GM08714 (cell line): Measurements from ENCODE around the gene AGBL3.
"Not testable (repeated sequence)": the region's sequence is repeated elsewhere in the genome, so short reads cannot be mapped to it uniquely, and the experiment has no call there.

ENCODE experiments used
- H3K4me3 ChIP-seq: fragments of 200-500 bp; sonication (Bioruptor generic); 2 replicates; pipeline ENCODE4 v1.5.1; 2014; ENCODE audit warnings: mild to moderate bottlenecking, low read length, inconsistent platforms
- ZNF274 ChIP-seq: IDR thresholded peaks from 2 replicates; pipeline ENCODE4 v1.6.1; 2012; ENCODE audit warnings: mild to moderate bottlenecking, low read depth, low read length

AGBL3 gene

GRCh38 chr7:135078051-135078450 is 91.7 kb downstream of the AGBL3 start:
- no peak for TF ChIP-seq ZNF274

GRCh38 chr7:135079068-135079467 is 92.8 kb downstream of the AGBL3 start:
- TF ChIP-seq ZNF274, result no peak
- H3K4me3 ChIP-seq, result no peak overlapping the region

More at GRCh38 chr7:135078051-135078450, 91.7 kb downstream of the AGBL3 start:
- H3K4me3 ChIP-seq, result no peak overlapping the region

GRCh38 chr7:135083005-135083404 is 96.7 kb downstream of the AGBL3 start:
- TF ChIP-seq ZNF274, result no peak
- no peak overlapping the region for H3K4me3 ChIP-seq

- TF ChIP-seq ZNF274, result no peak
Measured at GRCh38 chr7:135088566-135088965, 102.3 kb downstream of the AGBL3 start.

GRCh38 chr7:135091717-135092116 is 105.4 kb downstream of the AGBL3 start:
- TF ChIP-seq ZNF274, result no peak
- no peak overlapping the region for H3K4me3 ChIP-seq

More at GRCh38 chr7:135088566-135088965, 102.3 kb downstream of the AGBL3 start:
- H3K4me3 ChIP-seq, result no peak overlapping the region

- no peak overlapping the region for H3K4me3 ChIP-seq
- no peak for TF ChIP-seq ZNF274
Measured at GRCh38 chr7:135094472-135095237, 108.3 kb downstream of the AGBL3 start.

GRCh38 chr7:135095450-135095849 is 109.1 kb downstream of the AGBL3 start:
- no peak overlapping the region for H3K4me3 ChIP-seq
- TF ChIP-seq ZNF274, result no peak

GRCh38 chr7:135098391-135098790 is 112.1 kb downstream of the AGBL3 start:
- H3K4me3 ChIP-seq, result no peak overlapping the region
- no peak for TF ChIP-seq ZNF274

- TF ChIP-seq ZNF274, result no peak
- no peak overlapping the region for H3K4me3 ChIP-seq
Measured at GRCh38 chr7:135100856-135101255, 114.5 kb downstream of the AGBL3 start.

- no peak for TF ChIP-seq ZNF274
- H3K4me3 ChIP-seq, result no peak overlapping the region
Measured at GRCh38 chr7:135102372-135102771, 116.1 kb downstream of the AGBL3 start.

GRCh38 chr7:135109562-135109961 is 123.3 kb downstream of the AGBL3 start:
- no peak overlapping the region for H3K4me3 ChIP-seq
- TF ChIP-seq ZNF274, result no peak

GRCh38 chr7:135109976-135110375 is 123.7 kb downstream of the AGBL3 start:
- H3K4me3 ChIP-seq, result no peak overlapping the region
- no peak for TF ChIP-seq ZNF274

GRCh38 chr7:135111379-135111778 is 125.1 kb downstream of the AGBL3 start:
- H3K4me3 ChIP-seq, result no peak overlapping the region
- no peak for TF ChIP-seq ZNF274

- TF ChIP-seq ZNF274, result no peak
- H3K4me3 ChIP-seq, result no peak overlapping the region
Measured at GRCh38 chr7:135114622-135115021, 128.3 kb downstream of the AGBL3 start.

GRCh38 chr7:135117096-135117495 is 130.8 kb downstream of the AGBL3 start:
- TF ChIP-seq ZNF274, result no peak
- no peak overlapping the region for H3K4me3 ChIP-seq

- no peak for TF ChIP-seq ZNF274
Measured at GRCh38 chr7:135121868-135122267, 135.6 kb downstream of the AGBL3 start.

GRCh38 chr7:135124631-135125030 is 138.3 kb downstream of the AGBL3 start:
- not testable (repeated sequence) for H3K4me3 ChIP-seq

More at GRCh38 chr7:135121868-135122267, 135.6 kb downstream of the AGBL3 start:
- no peak overlapping the region for H3K4me3 ChIP-seq
